NCI-H1417 treated with DMSO at 0.1 percent for 48 hours (cell line): Measurements from ENCODE around the gene ITGA1.

Experiments
- DNase-seq: peaks from one replicate; lab custom pipeline; 2025; lab: John Stamatoyannopoulos, UW

ITGA1 gene

GRCh38 chr5:52998552-52999313 is 211.0 kb downstream of the ITGA1 start:
- no peak for DNase-seq

- no peak for DNase-seq
Measured at GRCh38 chr5:52999344-52999949, 211.7 kb downstream of the ITGA1 start.

GRCh38 chr5:53001541-53001940 is 213.8 kb downstream of the ITGA1 start:
- no peak for DNase-seq

- DNase-seq: no peak
Measured at GRCh38 chr5:53002491-53002890, 214.8 kb downstream of the ITGA1 start.

GRCh38 chr5:53003144-53003543 is 215.4 kb downstream of the ITGA1 start:
- DNase-seq: no peak

- no peak for DNase-seq
Measured at GRCh38 chr5:53006911-53007890, 219.5 kb downstream of the ITGA1 start.

GRCh38 chr5:53008751-53009150 is 221.0 kb downstream of the ITGA1 start:
- no peak for DNase-seq
